NCI-H526 treated with DMSO at 0.1 percent for 48 hours (cell line): ENCODE data around the gene NOL6.
"Not testable (repeated sequence)": the region's sequence is repeated elsewhere in the genome, so short reads cannot be mapped to it uniquely, and the experiment has no call there.

Experiments
- DNase-seq: peaks from one replicate; lab custom pipeline; 2025; lab: John Stamatoyannopoulos, UW

Gene NOL6

GRCh38 chr9:33435821-33436277 lies 37.9 kb downstream of the NOL6 start:
- no peak for DNase-seq

- no peak for DNase-seq
Measured at GRCh38 chr9:33434317-33435105, 39.2 kb downstream of the NOL6 start.

- no peak for DNase-seq
Measured at GRCh38 chr9:33433871-33434270, 39.9 kb downstream of the NOL6 start.

DNA sequence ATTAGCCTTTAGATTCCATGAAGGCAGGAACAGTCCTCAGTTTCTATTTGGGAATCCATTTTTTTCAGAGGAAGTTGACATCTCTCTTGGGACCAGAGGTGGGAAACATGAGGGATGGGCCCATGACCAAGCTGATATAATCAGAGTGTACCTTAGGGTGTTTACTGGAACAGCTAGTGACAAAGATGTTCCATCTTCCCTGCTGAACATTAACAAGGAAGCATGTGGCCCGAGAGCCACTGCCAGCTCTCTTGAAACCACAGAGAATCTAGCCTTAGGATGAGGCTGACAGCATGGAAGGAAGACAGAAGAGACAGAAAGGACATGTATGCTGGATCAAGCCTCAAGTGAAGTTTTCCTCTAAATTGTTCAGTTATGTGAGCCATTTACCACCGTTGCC lies 42.3 kb downstream of the NOL6 start:
- DNase-seq, result no peak

DNA sequence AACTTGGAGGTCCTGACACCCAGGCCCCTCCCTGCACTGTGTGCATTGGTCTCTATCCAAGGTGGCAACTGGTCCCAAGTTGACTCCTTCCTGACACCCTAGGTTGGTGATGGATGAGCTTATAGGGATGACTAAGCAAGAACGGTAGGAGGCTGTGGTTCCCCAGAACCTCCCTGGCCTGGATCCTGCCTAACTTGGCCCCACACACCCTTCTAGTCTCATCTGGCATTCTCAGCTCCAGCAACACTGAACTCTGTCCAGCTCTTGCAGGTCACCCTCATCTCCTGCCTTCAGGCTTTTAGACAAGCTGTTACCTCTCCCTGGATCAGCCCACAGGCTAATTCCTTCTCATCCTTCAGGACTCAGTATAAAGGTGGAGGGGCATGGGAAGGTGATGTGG lies 42.8 kb downstream of the NOL6 start:
- DNase-seq, result no peak

DNA sequence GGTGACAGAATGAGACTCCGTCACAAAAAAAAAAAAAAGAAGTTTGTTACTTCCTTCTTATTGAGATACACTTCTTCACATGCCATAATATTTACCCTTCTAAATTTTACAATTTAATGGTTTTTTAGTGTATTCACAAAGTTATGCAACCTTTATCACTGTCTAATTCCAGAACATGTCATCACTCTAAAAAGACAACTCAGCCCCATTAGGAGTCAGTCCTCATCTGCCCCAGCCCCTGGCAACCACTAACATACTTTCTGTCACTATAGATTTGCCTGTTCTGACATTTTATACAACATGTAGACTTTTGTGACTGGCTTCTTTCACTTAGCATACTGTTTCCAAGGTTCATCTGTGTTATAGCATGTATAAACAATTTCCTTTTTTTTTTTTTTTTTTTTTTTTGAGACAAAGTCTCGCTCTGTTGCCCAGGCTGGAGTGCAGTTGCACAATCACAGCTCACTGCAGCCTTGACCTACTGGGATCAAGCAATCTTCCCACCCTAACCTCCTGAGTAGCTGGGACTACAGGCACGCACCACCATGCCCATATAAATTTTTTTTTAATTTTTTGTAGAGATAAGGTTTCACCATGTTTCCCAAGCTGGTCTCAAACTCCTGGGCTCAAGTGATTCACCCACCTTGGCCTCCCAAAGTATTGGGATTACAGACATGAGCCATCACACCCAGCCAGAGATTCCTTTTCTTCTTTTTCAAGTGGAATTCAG lies 44.3 kb downstream of the NOL6 start:
- DNase-seq, result no peak

DNA sequence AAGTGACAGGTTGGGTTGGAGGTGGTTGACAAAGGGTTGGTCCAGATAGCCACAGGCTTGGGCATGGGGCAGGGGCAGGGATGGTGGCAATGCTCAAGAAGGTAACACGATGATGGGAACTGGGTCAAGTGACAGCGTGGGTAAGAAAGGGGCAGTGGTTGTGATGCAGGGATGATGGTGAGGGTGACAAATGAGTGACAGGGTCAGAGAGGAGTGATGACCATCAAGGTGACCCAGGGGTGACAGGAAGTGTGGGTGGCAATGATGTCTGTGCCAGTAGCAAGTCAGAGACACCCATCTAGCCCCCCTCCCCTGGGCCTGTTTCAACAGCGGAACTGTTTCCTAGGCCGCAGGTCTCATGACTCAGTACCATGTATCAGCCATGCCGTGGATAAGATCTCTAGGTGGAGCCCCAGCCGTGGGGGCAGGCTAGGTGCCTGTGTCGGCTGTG lies 46.9 kb downstream of the NOL6 start:
- no peak for DNase-seq

GRCh38 chr9:33425128-33425533 lies 48.6 kb downstream of the NOL6 start:
- DNase-seq, result no peak

DNA sequence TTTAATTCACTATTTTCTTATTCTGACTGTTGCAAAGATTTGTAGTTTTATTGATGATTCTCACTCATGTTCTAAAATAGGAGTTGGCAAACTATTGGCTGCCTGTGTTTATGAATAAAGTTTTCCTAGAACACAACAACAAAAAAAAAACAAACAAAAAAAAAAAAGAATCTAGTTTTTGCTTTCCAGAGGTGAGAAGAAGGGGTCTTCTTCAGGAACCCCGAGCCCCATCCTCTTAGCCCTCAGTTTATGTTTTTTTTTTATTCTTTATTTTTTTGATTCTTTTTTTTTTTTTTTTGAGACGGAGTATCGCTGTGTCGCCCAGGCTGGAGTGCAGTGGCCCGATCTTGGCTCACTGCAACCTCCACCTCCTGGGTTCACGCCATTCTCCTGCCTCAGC lies 49.2 kb downstream of the NOL6 start:
- DNase-seq, result not testable (repeated sequence)

DNA sequence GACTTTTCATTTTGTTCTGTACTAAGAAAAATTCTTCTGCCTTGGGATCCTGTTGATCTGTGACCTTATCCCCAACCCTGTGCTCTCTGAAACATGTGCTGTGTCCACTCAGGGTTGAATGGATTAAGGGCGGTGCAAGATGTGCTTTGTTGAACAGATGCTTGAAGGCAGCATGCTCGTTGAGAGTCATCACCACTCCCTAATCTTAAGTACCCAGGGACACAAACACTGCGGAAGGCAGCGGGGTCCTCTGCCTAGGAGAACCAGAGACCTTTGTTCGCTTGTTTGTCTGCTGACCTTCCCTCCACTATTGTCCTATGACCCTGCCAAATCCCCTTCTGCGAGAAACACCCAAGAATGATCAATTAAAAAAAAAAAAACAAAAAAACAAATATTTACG lies 49.7 kb downstream of the NOL6 start:
- DNase-seq, result not testable (repeated sequence)

- no peak for DNase-seq
Measured at GRCh38 chr9:33419708-33420303, 53.9 kb downstream of the NOL6 start.

DNA sequence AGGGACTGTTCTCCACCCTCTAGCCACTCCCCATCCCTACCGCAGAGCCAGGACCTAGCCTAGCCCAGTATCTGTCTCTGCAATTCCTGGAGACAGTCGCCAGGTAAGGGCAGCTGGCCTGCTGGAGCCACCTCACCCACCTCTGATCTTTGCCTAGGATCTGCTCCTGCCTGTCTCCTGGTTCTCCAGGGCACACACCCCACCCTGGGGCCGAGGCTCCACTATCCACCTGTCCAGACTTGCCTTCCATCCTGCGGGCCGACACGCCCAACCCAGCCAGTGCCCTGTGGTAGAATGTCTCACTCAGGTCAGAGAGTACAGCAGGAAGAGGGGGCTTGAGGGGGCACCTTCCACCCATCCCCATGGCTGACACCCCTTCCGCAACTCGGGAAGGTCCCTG lies 55.6 kb downstream of the NOL6 start:
- DNase-seq, result no peak

DNA sequence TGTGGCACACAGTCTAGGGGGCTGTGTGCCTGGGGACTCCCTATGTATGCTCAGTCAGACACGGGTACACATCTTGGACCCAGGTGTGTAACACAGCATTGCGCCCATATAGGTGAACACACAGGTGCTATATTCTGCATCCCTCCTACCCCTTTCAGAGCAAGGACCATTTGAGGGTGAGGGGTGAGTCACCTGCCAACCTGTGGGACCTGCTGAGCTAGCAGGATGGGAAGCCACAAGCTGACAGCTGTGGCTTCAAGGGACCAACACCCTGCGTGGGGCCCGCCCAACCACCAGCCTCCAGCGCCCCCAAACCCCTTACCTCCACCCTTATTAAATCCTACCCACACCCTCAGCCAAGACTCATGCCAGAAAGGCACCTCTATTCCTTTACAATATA lies 56.7 kb downstream of the NOL6 start:
- DNase-seq, result no peak

- peak; percentile 55 for DNase-seq
Measured at GRCh38 chr9:33415501-33416038, 58.2 kb downstream of the NOL6 start.

GRCh38 chr9:33414889-33415500 lies 58.7 kb downstream of the NOL6 start:
- DNase-seq, result no peak

DNA sequence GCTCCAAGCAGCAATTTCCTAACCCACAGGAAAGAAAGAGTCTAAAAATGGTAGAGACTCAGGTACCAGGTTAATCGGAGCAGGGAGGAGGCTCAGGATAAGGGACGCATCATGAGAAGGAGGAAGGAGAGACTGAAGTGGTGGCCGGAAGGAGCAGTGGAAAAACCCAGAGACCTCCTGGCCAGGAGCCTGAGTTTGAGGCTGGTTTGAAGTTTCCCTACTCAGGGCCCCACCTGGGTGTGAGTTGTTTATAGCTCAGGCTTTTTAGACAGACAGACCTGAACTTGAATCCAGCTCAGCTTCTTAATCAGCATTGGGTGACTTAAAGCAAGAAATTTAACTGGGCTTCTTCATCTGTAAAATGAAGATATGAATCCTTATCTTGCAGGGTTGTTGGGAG lies 59.5 kb downstream of the NOL6 start:
- no peak for DNase-seq
